Loucy (cell line): ENCODE data around the gene FEZF1.

Experiments
- CTCF ChIP-seq: fragments of 200-600 bp; sonication (generic); conservative IDR thresholded peaks from 2 replicates; pipeline ENCODE4 v1.5.1; 2014; ENCODE audit warnings: mild to moderate bottlenecking, antibody characterized with exemption, low read length
- EZH2phosphoT487 ChIP-seq: fragments of 200-600 bp; IDR thresholded peaks from 2 replicates; pipeline ENCODE4 v1.6.1; 2018; ENCODE audit warnings: antibody characterized with exemption, mild to moderate bottlenecking, moderate library complexity, borderline replicate concordance

DNA sequence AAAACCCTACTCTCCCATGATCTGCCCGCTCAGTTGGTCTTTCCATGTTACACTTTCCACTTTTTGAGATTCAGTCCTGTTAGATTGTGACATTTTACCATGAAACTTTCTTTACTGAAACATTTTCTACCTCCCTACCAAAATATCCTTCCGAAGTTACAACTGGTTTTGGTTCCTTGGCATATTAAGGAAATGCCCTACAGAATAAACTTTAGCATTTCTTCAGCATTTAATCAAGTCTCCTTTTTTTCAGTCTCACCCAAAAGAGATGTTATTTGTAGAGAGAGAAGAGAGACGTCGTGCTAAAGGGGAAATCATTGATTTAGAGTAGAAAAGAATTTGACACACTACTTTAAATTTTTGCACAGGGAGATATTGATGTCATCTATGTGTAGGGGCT lies 9.7 kb upstream of the FEZF1 start:
- TF ChIP-seq EZH2phosphoT487: no peak
- TF ChIP-seq CTCF: no peak
